SK-N-MC (cell line): Measurements from ENCODE around the gene MTERF1.

Source experiments
- DNase-seq: peaks from one replicate; pipeline ENCODE4 v3.0.0-alpha.2; 2011; ENCODE audit warnings: low read depth, low spot score
- H3K27ac ChIP-seq: fragments of 200-600 bp; sonication (generic); 2 replicates; pipeline ENCODE4 v1.5.1; 2016; ENCODE audit warnings: mixed run types
- H3K36me3 ChIP-seq: fragments of 200-600 bp; sonication (generic); 2 replicates; pipeline ENCODE4 v1.6.1; 2017; ENCODE audit warnings: antibody characterized with exemption, low read length, mixed read lengths; ENCODE audit not compliant: insufficient read depth
- H3K4me3 ChIP-seq: fragments of 200-600 bp; sonication (generic); 2 replicates; pipeline ENCODE4 v1.5.1; 2016
- H3K9ac ChIP-seq: fragments of 200-600 bp; sonication (generic); 2 replicates; pipeline ENCODE4 v1.8.0; 2017; ENCODE audit warnings: mixed run types, mixed read lengths; ENCODE audit not compliant: insufficient read length
- H3K9me3 ChIP-seq: fragments of 200-600 bp; sonication (generic); 2 replicates; pipeline ENCODE4 v1.6.1; 2017; ENCODE audit warnings: low read depth, mild to moderate bottlenecking, antibody characterized with exemption, low read length, moderate library complexity, mixed read lengths
- EZH2 ChIP-seq: fragments of 200-600 bp; sonication (generic); IDR thresholded peaks from one replicate; pipeline ENCODE4 v1.6.1; 2017; ENCODE audit warnings: antibody characterized with exemption
- FOXP2 ChIP-seq: optimal IDR thresholded peaks from 2 replicates; pipeline ENCODE3; 2011; ENCODE audit warnings: mild to moderate bottlenecking, moderate library complexity; ENCODE audit not compliant: insufficient read depth; ENCODE audit errors: extremely low read length, control extremely low read depth
- POLR2AphosphoS5 ChIP-seq: IDR thresholded peaks from 2 replicates; pipeline ENCODE4 v1.6.1; 2012; ENCODE audit warnings: mild to moderate bottlenecking, low read depth, low read length, borderline replicate concordance

MTERF1 gene

GRCh38 chr7:91883676-91884362, 3.3 kb upstream of the MTERF1 start:
- H3K27ac ChIP-seq: peak overlapping the region; percentile 65
- TF ChIP-seq FOXP2 (no peak), POLR2AphosphoS5 (peak; percentile 78; the same call in 1 of the 2 replicates)

GRCh38 chr7:91880016-91880412, 488 bp downstream of the MTERF1 start:
- no peaks in the 10 kb centered on the region for H3K9me3 ChIP-seq
- H3K27ac ChIP-seq: peak overlapping the region; percentile 52; the same call in 1 of the 2 replicates
- peak overlapping the region; percentile 94 for H3K4me3 ChIP-seq
- H3K36me3 ChIP-seq: peaks cover 14% of the 10 kb centered on the region
- no peak for TF ChIP-seq EZH2
- TF ChIP-seq FOXP2: no peak
- TF ChIP-seq POLR2AphosphoS5: no peak
- peak overlapping the region; percentile 82 for H3K9ac ChIP-seq
- DNase-seq: no peak

More at GRCh38 chr7:91883676-91884362, 3.3 kb upstream of the MTERF1 start:
- Histone ChIP-seq H3K9me3 (no peaks in the 10 kb centered on the region), H3K9ac (no peak overlapping the region), H3K36me3 (no peaks in the 10 kb centered on the region), H3K4me3 (peak overlapping the region; percentile 63)
- DNase-seq: peak; percentile 98

GRCh38 chr7:91876391-91877133, 3.9 kb downstream of the MTERF1 start:
- Histone ChIP-seq H3K36me3 (peaks cover 46% of the 10 kb centered on the region), H3K9me3 (0 out of 2 replicates have a peak, but pooled peaks cover 2% of the 10 kb centered on the region), H3K27ac (peak overlapping the region; percentile 64), H3K4me3 (peak overlapping the region; percentile 40), H3K9ac (no peak overlapping the region)
- no peak for DNase-seq
- no peak for TF ChIP-seq POLR2AphosphoS5
- TF ChIP-seq EZH2: no peak
- no peak for TF ChIP-seq FOXP2

GRCh38 chr7:91875851-91876250, 4.7 kb downstream of the MTERF1 start:
- H3K4me3 ChIP-seq: no peak overlapping the region
- TF ChIP-seq EZH2 (no peak), POLR2AphosphoS5 (no peak), FOXP2 (no peak)
- H3K27ac ChIP-seq: peak overlapping the region; percentile 64; the same call in 1 of the 2 replicates
- no peak for DNase-seq
- no peak overlapping the region for H3K9ac ChIP-seq
- peaks cover 52% of the 10 kb centered on the region for H3K36me3 ChIP-seq
- 0 out of 2 replicates have a peak, but pooled peaks cover 4% of the 10 kb centered on the region for H3K9me3 ChIP-seq

GRCh38 chr7:91872928-91873327, 7.6 kb downstream of the MTERF1 start:
- peak overlapping the region; percentile 51; the same call in 1 of the 2 replicates for H3K27ac ChIP-seq
- TF ChIP-seq FOXP2 (no peak), EZH2 (no peak), POLR2AphosphoS5 (no peak)
- DNase-seq: no peak
- H3K36me3 ChIP-seq: peaks cover 58% of the 10 kb centered on the region
- H3K9me3 ChIP-seq: 0 out of 2 replicates have a peak, but pooled peaks cover 4% of the 10 kb centered on the region
- no peak overlapping the region for H3K9ac ChIP-seq
- H3K4me3 ChIP-seq: no peak overlapping the region

GRCh38 chr7:91872069-91872468, 8.4 kb downstream of the MTERF1 start:
- Histone ChIP-seq H3K36me3 (peaks cover 53% of the 10 kb centered on the region), H3K9ac (no peak overlapping the region), H3K9me3 (0 out of 2 replicates have a peak, but pooled peaks cover 4% of the 10 kb centered on the region), H3K27ac (peak overlapping the region; percentile 51; the same call in 1 of the 2 replicates), H3K4me3 (no peak overlapping the region)
- TF ChIP-seq EZH2 (no peak), POLR2AphosphoS5 (no peak), FOXP2 (no peak)
- no peak for DNase-seq

- 0 out of 2 replicates have a peak, but pooled peaks cover 4% of the 10 kb centered on the region for H3K9me3 ChIP-seq
- peak overlapping the region; percentile 100 for H3K27ac ChIP-seq
- H3K9ac ChIP-seq: peak overlapping the region; percentile 38
- no peak overlapping the region for H3K4me3 ChIP-seq
- TF ChIP-seq EZH2 (no peak), FOXP2 (no peak), POLR2AphosphoS5 (no peak)
- DNase-seq: no peak
- peaks cover 40% of the 10 kb centered on the region for H3K36me3 ChIP-seq
Observed at GRCh38 chr7:91869661-91870060, 10.8 kb downstream of the MTERF1 start.

GRCh38 chr7:91866599-91867148, 13.8 kb downstream of the MTERF1 start:
- Histone ChIP-seq H3K9ac (peak overlapping the region; percentile 63), H3K27ac (peak overlapping the region; percentile 100), H3K4me3 (peak overlapping the region; percentile 43), H3K9me3 (0 out of 2 replicates have a peak, but pooled peaks cover 3% of the 10 kb centered on the region), H3K36me3 (peaks cover 19% of the 10 kb centered on the region)
- TF ChIP-seq POLR2AphosphoS5 (peak; percentile 80; the same call in 1 of the 2 replicates), EZH2 (no peak), FOXP2 (peak; percentile 10)
- DNase-seq: peak; percentile 100
